NOMO-1 (cell line): ENCODE data around the gene RHAG.

Experiments used
- DNase-seq, 2 experiments: peaks; one replicate each; lab custom pipeline; 2025; ENCODE audit not compliant: unreplicated experiment in 2 of 2; lab: John Stamatoyannopoulos, UW

The RHAG gene

GRCh38 chr6:49565261-49565660, 71.4 kb downstream of the RHAG start:
- DNase-seq: no peak

GRCh38 chr6:49564552-49564951, 72.1 kb downstream of the RHAG start:
- no peak for DNase-seq

- no peak for DNase-seq
Observed at GRCh38 chr6:49563006-49563886, 73.4 kb downstream of the RHAG start.

- no peak for DNase-seq
Observed at GRCh38 chr6:49558238-49558637, 78.4 kb downstream of the RHAG start.

- DNase-seq: no peak
Observed at GRCh38 chr6:49557177-49557576, 79.5 kb downstream of the RHAG start.

- peak; percentile 53 to 79 for DNase-seq
Observed at GRCh38 chr6:49556429-49556837, 80.2 kb downstream of the RHAG start.

- DNase-seq: no peak
Observed at GRCh38 chr6:49555951-49556350, 80.7 kb downstream of the RHAG start.
